Measurements from ENCODE around the gene SSTR3.

SSTR3 gene

GRCh38 chr22:37193629-37194191, 18.6 kb downstream of the SSTR3 start:
- peak; percentile 36 for DNase-seq

- DNase-seq = no peak
These were observed 19.5 kb downstream of the SSTR3 start for GRCh38 chr22:37192741-37193140.

- no peak for DNase-seq
These were observed 20.1 kb downstream of the SSTR3 start for GRCh38 chr22:37192204-37192603.

- DNase-seq = no peak
These were observed 22.0 kb downstream of the SSTR3 start for GRCh38 chr22:37190262-37190780.

- DNase-seq = no peak
These were observed 23.3 kb downstream of the SSTR3 start for GRCh38 chr22:37188901-37189466.

- DNase-seq = no peak
These were observed 24.2 kb downstream of the SSTR3 start, which contains the start of gene C1QTNF6 for GRCh38 chr22:37187891-37188761. TSS of gene C1QTNF6 (minus strand) at chr22:37188247. CDS start at chr22:37188213, 34 bp downstream.

GRCh38 chr22:37187552-37187890, 24.8 kb downstream of the SSTR3 start:
- DNase-seq = no peak

GRCh38 chr22:37186997-37187522, 25.2 kb downstream of the SSTR3 start:
- DNase-seq = no peak

- DNase-seq = peak; percentile 27
These were observed 25.9 kb downstream of the SSTR3 start for GRCh38 chr22:37186228-37186996.

GRCh38 chr22:37185646-37186227, 26.5 kb downstream of the SSTR3 start:
- DNase-seq = no peak

GRCh38 chr22:37184816-37185541, 27.3 kb downstream of the SSTR3 start:
- DNase-seq = no peak

GRCh38 chr22:37184380-37184755, 27.9 kb downstream of the SSTR3 start:
- no peak for DNase-seq

- no peak for DNase-seq
These were observed 28.6 kb downstream of the SSTR3 start for GRCh38 chr22:37183432-37184379.

- DNase-seq = no peak
These were observed 29.4 kb downstream of the SSTR3 start for GRCh38 chr22:37182949-37183245.

GRCh38 chr22:37182101-37182948, 30.0 kb downstream of the SSTR3 start:
- DNase-seq = no peak

GRCh38 chr22:37181681-37182080, 30.6 kb downstream of the SSTR3 start:
- no peak for DNase-seq

- no peak for DNase-seq
These were observed 31.6 kb downstream of the SSTR3 start for GRCh38 chr22:37180531-37181231.

GRCh38 chr22:37179622-37180420, 32.5 kb downstream of the SSTR3 start:
- no peak for DNase-seq
